ENCODE measurements around the gene KCNJ8.
"Not testable (repeated sequence)": the region's sequence is repeated elsewhere in the genome, so short reads cannot be mapped to it uniquely, and the experiment has no call there.

KCNJ8 gene

GRCh38 chr12:21782723-21783122 lies 8.2 kb upstream of the KCNJ8 start:
- not testable (repeated sequence) for DNase-seq

DNA sequence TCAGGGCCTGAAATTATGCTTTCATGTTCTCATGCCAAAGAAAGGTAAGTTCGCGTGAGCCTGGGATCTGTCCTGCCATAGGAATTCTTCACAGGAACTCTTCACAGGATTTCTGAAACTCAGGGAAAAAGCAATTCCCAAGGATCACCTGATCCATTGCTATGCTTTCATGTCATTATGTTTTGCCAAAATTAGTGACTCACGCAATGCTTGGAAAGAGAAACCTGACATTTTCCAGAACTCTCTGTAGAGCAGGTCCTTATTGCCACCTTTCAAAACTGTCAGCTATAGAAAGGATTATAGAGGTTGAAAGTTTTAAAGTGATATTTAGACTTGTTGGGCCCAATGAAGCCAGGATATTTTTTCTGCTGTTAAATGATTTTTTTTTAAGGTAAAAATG lies 6.3 kb upstream of the KCNJ8 start:
- no peak for DNase-seq

DNA sequence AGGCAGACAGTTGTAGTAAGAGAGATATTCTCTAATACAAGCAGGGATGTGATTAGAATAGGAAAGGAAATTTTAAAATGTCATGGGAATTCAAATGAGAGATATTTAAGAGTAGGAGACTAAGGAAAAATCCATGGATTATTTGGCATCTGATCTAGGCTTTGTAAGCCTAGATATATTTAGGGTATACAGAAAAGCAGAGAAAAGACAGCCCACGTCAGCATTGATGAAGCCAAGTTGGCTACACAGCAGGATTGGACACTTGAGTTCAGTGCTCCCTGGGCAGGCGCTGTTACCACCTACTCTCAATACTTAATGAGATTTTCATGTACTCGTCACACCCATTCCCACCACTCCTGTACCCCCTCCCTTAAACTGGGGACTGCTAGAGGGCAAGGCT lies 1.7 kb upstream of the KCNJ8 start:
- DNase-seq: no peak

GRCh38 chr12:21775133-21775820 lies 771 bp upstream of the KCNJ8 start:
- no peak for DNase-seq

GRCh38 chr12:21773806-21774205 lies 700 bp downstream of the KCNJ8 start:
- no peak for DNase-seq

GRCh38 chr12:21773263-21773741 lies 1.2 kb downstream of the KCNJ8 start:
- DNase-seq: no peak

DNA sequence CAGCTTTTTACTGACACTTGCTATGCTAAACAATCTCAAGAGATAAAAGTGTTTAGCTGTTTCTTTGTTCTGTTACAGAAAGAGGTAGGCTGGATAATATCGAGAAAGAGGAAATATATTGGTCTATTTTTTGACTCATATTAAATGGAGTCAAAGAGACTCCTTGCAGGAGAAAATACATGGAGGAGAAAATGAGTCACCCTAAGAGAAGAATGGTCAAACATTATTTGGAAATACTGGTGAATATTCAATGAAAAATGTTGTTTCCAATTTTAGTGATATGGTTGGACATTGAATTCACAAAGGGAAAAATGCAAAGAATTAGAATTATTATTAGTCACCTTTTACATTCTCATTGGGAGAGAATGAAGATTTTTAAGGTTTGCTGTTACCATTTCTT lies 3.2 kb downstream of the KCNJ8 start:
- DNase-seq: no peak

- DNase-seq: no peak
Observed at GRCh38 chr12:21769307-21769706, 5.2 kb downstream of the KCNJ8 start.

DNA sequence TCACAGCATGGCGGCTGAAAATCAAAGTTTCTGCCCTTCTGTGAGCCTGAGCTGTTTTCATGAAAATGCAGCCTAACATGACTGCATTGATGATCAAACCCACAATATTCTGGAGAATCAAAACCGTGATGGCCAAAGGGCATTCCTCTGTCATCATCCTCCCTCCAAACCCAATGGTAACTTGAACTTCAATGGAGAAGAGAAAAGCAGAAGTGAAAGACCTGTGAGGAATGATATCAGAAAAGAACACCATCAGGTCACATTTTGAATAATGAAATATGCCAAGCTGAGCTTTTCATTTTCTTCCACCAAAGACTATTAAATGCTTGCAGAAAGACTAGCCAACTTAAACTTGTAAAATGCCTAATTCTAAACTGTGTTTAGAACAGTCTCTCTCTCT lies 8.1 kb downstream of the KCNJ8 start:
- DNase-seq: no peak

DNA sequence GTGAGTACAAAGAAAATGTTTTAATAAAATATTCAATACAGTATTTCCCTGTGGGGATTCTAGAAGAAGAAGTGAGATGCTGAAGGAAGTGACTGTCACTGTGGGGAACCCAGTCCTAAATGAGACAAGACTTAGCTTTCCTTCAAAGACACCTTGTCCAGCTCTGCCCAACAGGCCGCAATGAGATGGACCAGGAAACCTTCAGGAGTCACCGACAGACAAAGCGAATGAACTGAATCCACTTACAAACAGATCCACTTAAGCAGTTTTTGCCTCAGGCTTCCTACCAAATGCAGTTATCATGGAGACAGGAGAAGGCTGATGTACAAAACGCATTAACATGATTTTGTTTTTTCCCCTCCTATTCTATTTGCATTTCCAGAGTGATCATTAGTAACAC lies 9.6 kb downstream of the KCNJ8 start:
- DNase-seq: no peak

DNA sequence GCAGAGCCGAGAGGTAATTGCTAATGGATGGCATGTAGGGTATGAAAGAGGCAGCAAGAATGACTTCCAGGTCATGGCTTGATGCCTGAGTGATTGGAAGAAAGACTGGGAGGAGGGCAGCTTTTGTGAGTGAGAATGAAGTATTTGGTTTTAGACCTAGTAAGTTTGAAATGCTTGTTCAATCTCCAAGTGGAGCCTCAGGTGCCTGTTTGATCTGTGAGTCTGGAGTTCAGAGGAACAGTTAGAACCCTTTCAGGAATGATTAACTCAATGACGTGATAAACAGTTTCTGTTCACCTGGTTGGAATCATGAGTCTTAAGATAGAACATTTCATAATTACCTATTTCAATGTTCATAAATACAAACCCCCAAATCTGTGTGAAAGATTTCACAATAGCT lies 10.4 kb downstream of the KCNJ8 start:
- DNase-seq: no peak

DNA sequence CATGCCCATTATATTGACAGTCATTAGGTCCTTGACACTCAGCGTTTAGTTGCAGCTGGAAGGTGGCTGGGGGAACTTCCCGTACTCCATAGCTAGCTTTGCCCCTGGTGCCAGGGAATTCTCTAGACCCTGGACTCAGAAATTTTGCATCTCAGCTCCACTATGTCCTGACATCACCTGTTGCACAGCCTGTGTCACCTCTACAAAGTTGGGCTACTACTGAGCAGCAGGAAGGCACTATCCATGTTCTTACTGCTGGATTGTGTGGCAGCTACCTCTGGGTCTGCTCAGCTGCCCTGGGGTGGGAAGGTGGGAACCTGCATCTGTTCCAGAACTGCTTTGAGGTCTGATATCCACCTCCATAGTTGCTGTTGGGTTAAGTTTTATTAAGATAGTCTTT lies 11.0 kb downstream of the KCNJ8 start:
- no peak for DNase-seq

DNA sequence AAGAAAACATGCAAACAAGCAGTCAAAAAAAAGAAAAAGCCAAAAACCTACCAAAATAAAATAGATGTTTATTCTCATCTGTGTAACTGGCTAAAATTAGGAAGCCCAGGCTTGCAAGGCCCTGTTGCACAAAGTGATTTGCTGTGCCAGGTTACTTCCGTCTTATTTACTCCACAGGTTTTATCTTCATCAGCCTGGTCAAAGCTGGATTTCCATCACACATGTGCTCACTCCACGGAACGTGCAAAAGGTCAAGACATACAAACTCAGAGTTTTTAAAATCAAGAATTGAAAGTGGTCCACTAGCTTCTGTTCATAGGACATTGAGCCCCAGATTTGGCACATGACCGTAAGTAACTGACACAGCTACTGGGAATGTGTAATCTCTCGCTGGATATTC lies 14.8 kb downstream of the KCNJ8 start:
- no peak for DNase-seq

DNA sequence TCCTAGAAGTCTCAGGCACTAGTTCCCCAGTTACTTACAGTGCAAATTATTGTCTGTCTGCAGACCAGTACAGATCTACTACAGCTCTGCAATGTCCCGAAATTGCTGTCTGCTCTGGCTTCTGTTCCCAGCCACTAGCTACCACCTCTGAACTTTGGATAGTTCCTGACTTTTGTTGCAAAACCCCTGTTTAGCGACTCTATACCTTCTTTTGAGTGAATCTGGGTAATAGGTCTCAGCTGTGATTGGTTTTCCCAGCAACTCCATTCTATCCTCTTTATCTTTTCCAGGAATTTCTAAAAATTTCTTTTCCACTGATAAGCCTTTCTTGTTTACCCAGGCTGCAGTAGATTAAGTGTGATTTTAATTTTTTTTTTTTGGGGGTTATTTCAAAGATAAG lies 16.8 kb downstream of the KCNJ8 start:
- DNase-seq: no peak

DNA sequence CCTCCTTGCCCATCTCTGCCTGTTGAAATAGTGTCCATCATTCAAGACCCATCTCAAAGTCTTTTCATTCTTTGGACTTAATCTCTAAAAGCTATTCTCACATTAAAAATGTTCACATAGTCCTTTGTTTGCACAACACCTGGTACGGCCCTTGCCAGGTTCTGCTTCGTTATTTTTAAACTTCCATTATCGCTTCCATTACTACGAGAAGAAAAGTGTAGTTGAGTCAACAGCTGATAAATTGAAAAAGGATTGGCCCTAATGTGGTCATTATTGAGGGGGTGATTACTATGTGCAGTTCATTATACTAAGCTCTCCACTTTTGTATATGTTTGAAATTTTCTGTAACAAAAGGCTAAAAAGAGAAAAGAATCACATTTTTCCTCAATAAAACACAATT lies 17.8 kb downstream of the KCNJ8 start:
- no peak for DNase-seq

- DNase-seq: no peak
Observed at GRCh38 chr12:21751517-21751916, 23.0 kb downstream of the KCNJ8 start.

- no peak for DNase-seq
Observed at GRCh38 chr12:21745258-21745657, 29.2 kb downstream of the KCNJ8 start.

GRCh38 chr12:21731144-21731543 lies 43.4 kb downstream of the KCNJ8 start:
- no peak for DNase-seq

- DNase-seq: no peak
Observed at GRCh38 chr12:21725731-21726130, 48.8 kb downstream of the KCNJ8 start.

- DNase-seq: no peak
Observed at GRCh38 chr12:21718944-21719650, 55.4 kb downstream of the KCNJ8 start.

GRCh38 chr12:21718403-21718802 lies 56.1 kb downstream of the KCNJ8 start:
- no peak for DNase-seq

- DNase-seq: no peak
Observed at GRCh38 chr12:21717767-21718166, 56.7 kb downstream of the KCNJ8 start.

DNA sequence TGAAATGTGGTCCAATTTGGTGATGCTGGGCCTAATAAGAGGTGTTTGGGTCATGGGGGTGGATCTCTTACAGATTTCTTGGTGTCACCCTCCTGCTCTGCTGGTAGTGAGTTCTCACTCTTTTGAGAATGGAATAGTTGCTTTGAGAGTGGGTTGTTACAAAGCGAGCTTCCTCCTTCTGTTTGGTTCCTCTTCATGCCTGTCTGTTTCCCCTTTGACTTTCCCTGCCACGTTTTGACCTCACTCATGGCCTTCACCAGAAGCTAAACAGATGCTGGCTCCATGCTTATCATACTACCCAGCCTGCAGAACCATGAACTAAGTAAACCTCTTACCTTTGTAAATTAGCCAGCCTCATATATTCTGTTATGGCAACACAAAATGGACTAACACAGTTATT lies 59.1 kb downstream of the KCNJ8 start:
- no peak for DNase-seq
